NCI-H446 (cell line): ENCODE data around the gene FAM227A.
"Not testable (repeated sequence)": the region's sequence is repeated elsewhere in the genome, so short reads cannot be mapped to it uniquely, and the experiment has no call there.

Source experiments
- DNase-seq, 2 experiments: peaks; one replicate each; lab custom pipeline; 2025; lab: John Stamatoyannopoulos, UW

The FAM227A gene

DNA sequence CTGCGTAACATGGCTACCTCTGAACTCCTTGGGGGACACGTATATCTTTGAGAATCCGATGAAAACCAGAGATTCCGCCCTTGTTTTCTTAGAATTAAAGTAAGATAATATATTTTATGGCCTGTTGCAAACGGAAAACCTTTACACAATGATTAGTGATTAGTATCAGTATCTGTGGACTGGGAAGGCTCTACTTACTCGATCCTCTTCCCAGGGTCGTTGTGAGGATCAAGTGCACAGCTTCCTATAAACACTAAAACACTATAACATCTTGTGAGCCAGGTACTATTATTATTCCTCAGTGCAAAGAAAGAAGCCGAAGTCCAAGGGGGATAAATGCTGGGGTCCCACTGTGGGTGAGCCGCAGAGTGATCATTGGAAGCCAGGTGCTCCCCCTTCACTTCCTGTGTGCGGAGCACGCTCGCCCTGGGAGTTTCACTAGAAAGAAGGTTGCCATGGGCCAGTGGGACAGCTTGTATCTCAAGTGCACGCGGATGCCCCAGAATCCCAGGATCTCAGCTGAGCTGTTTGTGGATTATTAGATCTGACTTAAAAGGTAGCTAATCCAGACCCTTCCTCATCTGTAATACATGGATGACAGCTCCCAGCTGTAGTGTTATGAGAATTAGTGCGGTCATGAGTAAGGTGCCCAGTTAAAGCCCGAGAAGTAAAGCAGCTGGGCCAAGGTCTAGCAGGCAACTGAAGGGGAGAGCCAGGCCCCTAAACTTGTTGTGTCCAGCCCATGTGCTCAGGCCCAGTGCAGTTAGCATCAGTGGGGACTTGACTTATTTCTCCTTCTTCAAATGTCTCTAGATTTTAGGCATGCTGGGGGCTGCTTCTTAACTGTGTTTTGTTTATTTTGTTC, 1.1 kb upstream of the FAM227A start:
- no peak for DNase-seq

DNA sequence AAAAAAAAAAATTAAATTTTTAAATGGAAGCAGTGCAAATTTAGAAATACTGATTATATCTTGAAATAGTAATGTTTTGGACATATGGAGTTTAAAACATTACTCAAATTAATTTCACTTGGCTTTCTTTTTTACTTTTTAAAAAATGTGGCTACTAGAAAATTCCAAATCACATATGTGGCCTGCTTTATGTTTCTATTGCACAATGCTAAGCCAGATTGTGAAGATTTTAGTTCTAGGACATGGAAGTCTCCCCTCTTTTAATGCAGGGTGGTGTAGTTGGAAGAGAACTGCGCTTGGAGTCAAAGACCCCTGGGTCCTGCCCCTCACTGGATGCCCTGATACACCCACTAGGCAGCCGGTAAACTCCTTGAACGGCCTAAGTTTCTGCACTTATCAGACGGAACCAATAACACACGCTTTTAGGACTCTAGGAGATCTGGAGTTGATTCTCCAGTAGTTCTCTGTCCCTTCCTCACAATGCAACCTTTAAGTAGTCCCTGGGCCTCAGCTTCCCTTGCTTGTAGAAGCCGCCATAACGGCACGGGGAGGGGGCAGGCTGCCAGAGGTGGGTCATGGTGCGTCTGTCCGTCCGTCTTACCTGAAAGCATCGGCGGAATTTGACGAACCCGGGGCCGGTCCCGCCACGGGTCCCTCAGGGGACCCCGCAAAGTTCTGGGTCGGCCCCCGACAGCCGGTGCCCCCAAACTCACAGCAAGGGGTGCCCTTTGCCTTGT, 505 bp downstream of the FAM227A start:
- no peak for DNase-seq

DNA sequence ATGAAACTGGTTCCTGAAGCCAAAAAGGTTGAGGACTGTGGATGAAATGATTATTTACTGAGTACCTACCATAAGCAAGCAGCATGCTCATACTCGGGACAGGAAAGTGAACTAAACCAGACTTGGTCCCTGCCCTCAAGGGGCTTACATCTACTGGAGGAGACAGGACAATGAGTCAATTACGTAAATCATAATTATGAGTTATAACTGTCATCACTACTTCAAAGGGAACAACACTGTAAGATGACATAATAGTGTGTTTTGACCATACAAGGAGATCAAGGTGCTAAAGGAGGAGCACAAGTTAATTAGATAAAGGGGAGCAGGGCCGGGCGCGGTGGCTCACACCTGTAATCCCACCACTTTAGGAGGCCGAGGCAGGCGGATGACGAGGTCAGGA, 2.5 kb downstream of the FAM227A start:
- no peak for DNase-seq

DNA sequence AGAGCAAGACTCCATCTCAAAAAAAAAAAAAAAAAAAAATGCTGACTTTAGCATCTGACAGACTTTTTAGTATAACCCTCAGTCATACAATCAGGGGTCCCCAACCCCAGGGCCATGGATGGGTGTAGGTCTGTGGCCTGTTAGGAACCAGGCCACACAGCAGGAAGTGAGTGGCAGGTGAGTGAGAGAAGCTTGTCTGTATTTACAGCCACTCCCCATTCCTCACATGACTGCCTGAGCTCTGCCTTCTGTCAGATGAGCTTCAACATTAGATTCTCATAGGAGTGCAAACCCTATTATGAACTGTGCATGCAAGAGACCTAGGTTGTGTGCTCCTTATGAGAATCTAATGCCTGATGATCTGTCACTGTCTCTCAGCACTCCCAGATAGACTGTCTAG, 3.3 kb downstream of the FAM227A start:
- DNase-seq, result no peak

DNA sequence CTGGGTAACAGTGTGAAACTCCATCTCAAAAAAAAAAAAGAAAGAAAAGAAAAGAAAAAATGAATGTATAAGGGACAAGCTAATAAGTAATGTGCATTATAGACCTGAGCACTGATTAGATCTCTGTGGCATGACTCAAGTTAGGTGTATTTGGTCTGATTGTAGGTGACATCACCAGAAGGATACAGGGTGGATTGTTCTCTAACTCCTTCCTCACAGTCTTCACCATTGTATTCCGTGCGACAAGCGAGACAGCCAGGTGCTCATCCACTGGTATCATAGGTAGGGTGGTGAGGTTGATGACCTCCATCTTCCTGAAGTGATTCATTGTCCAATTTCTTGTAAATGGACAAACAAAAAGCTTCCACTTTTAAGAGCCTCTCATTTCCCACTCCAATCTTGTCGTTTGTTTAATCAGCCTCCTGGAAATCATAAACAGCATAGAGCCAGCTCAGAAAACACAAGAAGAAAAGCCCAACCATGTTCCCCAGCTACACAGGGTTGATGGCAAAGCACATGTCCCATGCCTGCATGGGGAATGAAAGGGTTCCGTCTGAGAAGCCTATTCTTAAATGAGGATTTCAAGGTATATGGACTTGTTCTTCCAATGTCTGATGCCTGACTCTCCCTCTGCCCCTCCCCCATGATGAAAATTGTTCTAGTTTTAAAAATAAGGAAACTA, 6.2 kb downstream of the FAM227A start:
- no peak for DNase-seq

DNA sequence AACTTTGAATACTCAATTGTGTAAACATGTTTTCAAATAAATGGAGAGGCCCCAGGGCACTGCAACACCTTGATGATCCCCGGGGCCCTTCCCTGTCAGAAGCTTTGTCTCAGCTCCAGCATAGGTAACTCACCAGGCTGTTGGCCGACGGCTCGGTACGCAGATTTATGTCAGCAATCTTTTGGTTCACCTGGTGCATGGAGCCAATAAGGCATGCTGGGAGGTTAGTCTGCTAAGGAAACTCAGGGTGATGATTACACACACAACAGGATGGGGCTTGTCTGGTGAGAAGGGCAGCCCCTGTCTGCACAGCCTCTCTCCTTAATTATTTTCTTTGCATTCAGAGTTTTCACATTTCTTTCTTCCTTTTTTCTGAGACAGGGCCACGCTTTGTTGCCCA, 10.8 kb downstream of the FAM227A start:
- DNase-seq, result no peak

DNA sequence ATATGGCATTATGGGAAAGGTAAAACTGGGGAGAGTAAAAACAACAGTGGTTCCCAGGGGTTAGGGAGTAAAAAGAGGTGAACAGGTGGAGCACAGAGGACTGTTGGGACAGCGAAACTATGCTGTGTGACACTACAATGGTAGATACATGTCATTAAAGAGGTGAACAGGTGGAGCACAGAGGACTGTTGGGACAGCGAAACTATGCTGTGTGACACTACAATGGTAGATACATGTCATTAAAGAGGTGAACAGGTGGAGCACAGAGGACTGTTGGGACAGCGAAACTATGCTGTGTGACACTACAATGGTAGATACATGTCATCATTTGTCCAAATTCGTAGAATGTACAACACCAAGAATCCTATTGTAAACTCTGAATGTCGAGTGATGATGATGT, 11.9 kb downstream of the FAM227A start:
- not testable (repeated sequence) for DNase-seq

DNA sequence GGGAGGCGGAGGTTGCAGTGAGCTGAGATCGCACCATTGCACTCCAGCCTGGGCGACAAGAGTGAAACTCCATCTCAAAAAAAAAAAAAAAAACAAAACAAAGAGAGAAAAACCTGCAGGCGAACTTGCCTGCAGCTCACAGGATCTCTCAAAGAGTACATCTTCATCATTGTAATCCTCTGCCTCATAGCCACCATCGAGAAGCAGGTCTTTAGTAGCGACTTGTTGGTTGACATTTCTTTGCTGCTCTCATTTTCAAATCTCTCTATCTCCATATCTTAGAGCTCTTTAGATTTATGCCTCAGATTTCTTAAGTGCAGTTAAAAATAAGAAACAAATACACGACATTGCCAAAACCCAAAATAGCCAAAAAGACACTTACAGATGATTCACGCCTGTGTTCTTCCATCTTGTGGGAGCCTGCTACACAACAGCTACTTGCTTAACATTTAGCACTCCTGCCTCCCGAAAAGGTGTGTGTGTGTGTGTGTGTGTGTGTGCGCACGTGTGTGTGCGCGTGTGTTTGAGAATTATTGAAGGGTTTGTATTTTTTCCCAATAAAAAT, 14.6 kb downstream of the FAM227A start:
- DNase-seq, result no peak

DNA sequence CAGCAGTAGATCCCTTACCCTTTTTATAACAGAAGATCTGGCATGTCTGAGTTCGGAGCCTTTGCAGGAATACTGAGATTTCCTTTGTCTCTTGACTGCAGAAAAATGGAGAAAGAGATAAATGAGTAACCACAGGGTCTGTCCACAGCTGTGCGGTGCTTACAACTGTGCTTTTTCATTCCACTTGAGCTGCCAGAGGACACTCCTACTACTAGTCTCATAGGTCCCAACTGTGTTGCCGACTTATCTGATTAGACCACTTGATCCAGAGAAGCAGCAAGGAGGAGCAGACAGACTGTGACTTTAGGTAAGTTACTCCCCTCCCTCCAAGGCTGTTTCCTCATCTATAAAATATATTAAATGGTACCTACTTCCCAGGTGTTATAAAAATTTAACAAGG, 17.5 kb downstream of the FAM227A start:
- no peak for DNase-seq

DNA sequence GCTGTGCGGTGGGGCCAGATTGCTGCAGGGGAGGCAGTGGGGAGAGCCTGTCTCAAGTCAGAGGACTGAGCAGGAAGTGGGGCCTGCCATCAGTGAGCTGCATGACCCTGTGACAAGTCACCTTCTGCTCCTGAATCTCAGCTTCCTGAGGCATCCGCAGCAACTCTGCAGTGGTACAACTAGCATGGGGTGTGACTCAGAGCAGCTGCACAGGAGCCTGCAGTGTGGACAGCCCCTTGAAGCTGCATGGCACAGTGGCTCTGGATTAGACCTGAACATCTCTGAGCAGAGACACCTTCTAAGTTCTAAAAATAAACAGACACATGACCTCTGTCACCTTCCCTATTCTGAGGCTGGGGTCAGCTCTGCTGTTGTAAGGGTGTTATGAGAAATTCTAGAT, 18.0 kb downstream of the FAM227A start:
- no peak for DNase-seq

DNA sequence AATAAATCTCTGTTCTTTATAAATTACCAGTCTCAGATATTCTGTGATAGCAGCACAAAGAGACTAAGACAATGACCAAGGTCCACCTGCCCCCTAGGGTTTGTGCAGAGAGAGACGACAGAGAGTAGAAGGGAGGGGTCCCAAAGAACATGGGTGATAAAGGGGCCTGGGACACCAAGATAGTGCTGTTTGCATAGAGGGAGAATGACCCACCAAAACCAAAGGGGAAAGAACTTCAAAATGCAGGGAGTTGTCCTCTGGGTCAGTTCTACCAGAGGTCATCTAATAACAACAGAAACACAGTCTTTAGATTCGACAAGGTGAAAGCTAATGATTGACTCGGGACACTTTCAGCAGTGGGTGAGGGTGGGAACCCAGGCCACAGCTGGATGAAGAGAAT, 23.7 kb downstream of the FAM227A start:
- no peak for DNase-seq

DNA sequence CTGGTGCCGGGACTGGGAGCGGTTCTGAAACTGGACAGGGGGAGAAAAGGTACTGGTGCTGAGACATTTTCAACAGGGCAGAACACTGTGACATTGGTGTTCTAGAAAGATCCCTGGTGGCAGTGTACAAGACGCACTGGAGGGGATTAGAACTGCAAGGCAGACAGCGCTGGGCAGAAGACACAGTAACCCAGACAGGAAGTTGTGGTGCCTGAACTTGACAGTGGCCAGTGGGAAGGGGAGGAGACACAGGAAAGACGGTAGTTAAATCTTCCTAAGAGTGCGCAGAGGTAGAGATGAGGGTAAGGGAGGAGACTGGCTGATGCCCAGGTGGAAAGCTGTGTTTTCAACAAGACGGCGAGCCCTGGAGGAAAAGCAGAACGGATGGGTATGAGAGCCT, 24.5 kb downstream of the FAM227A start:
- DNase-seq, result no peak

DNA sequence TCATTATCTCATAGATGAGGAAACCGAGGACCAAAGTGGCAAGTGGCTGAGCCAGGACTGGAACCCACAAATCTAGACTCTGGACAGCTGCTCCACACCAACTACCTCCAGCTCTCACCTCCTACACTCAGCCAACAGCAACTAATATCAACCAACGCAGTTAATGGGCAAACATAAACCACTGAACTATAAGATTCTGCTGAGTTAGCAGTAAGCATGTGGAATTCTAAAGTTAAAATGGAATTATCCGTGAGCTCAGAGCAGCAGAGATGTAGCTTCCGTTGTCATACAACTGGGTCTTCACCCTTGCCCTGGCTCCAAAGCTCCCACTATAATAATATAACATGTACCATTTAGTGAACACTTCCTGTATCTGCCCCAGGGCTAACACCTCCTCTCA, 27.1 kb downstream of the FAM227A start:
- DNase-seq, result no peak

DNA sequence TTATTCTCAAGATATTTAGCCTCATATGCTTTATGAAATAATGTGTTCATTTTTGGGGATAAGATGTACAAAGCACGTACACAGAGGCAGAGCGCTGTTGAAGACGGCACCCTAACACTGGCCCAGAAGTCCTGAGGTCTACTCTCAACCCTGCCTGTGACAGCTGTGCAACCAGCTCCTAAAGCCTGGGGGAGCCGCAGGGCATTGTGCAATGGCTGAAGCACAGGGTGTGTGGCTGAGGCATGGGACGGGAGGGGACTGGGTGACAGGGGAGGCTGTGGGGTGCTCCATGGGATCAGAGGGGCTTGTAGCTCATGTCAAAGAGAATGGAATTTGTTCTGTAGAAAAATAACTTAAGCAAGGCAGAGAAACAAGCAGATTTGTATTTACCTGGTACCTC, 27.7 kb downstream of the FAM227A start:
- DNase-seq, result no peak

DNA sequence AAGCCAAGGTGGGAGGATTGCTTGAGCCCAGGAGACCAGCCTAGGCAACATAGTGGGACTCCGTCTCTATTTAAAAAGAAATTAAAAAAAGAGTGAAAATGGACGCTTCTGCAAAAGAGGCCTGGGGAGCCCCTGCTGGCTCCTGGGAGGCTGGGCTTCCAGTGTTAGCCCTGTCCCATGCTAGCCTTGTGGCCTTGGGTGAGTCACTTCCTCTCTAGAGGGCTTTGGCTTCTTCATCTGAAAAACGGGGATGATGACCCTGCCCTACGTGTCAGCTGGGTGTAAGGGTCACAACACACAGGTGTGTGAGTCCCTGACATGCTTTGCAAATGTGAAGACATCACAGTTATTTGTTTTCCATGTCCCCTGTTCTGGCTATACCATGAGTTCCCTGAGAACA, 32.8 kb downstream of the FAM227A start:
- DNase-seq, result no peak

DNA sequence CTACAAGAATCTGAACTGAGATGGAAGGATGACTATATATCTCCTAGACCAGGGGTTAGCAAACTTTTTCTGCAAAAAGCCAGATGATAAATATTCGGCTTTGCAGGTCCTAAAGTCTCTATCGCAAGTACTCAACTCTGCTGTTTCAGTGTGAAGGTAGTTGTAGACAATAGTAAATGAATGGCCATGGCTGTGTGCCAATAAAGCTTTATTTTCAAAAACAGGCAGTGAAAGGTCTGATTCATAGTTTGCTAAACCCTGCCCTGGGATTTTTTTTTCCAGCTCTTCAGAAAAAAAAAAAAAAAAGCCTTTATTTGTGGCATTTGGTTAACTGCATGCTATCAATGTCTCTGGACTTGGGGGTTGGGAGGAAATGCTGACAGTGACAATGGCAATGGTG, 37.5 kb downstream of the FAM227A start:
- no peak for DNase-seq

DNA sequence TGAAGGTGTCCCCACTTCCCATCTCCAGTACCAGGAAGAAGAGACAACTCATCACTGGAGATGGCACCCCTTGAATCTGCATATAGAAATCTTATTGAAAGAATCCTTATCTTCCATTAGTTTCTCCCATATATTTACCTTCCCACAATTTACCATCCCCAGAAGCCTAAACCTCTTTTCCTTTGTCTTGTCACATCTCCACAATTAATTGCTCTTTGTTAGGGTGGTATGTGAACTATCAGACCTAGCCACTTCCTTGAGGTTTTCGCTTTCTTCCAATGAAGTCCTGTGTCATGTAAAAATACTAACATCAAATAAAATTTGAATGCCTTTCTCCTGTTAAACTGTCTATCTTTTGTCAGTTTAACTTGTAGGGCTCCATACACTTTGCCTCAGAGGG, 37.9 kb downstream of the FAM227A start:
- DNase-seq, result no peak

DNA sequence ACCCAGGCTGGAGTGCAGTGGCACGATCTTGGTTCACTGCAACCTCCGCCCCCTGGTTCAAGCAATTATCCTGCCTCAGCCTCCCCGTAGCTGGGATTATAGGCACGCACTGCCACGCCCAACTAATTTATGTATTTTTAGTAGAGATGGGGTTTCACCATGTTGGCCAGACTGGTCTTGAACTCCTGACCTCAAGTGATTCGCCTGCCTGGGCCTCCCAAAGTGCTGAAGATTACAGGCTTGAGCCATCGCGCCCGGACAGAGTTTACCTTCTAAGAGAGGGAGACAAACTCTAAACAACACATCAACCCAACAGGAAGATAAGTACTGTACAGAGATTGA, 41.2 kb downstream of the FAM227A start:
- DNase-seq, result not testable (repeated sequence)

DNA sequence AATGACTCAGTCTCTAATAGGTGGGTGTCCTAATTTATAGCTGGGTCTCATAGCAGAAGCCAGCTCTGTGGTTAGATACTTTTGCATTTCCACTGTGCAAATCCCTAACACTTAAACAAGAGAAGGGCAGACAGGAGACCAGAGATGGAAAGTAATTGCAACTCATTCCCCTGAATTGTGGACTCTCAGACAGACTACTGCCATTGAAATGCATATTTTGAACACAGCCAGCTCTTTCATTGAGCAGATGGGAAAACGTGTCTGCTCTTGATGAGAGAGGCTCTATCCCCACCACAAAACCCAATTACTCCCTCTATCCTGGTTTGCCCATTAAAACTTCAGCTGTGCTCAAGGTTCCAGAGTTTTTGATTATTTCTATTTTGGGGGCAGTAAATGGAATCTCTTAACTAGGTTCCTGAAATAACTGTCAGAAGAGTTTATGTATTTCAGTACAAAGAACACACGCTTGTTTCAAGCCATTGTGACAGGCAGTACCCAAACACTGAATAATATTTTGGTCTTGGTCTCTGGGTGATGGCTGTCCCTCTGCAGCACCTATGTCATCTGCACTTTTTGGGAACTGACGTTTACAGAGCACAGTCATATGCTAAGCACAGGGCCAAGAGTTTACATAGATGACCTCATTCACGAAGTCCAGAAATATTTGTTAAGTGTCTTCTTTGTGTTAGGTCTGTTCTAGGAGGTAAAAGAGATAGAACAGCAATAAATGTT, 41.7 kb downstream of the FAM227A start:
- DNase-seq, result no peak

DNA sequence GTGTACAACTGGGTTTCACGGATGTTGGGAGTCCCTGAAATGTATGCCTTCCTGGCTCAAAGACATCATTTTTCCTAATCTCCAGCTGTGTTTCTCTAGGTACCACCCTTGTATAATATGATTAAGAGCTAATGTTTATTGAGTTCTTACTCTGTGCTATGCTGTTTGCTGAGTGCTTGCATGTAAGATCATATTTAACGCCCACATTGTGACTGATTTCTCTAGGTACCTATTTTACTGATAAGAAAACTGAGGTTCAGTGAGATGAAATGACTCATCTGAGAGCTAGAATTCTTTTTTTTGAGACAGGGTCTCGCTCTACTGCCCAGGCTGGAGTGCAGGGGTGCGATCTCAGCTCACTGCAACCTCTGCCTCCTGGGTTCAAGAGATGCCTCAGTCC, 42.6 kb downstream of the FAM227A start:
- no peak for DNase-seq

DNA sequence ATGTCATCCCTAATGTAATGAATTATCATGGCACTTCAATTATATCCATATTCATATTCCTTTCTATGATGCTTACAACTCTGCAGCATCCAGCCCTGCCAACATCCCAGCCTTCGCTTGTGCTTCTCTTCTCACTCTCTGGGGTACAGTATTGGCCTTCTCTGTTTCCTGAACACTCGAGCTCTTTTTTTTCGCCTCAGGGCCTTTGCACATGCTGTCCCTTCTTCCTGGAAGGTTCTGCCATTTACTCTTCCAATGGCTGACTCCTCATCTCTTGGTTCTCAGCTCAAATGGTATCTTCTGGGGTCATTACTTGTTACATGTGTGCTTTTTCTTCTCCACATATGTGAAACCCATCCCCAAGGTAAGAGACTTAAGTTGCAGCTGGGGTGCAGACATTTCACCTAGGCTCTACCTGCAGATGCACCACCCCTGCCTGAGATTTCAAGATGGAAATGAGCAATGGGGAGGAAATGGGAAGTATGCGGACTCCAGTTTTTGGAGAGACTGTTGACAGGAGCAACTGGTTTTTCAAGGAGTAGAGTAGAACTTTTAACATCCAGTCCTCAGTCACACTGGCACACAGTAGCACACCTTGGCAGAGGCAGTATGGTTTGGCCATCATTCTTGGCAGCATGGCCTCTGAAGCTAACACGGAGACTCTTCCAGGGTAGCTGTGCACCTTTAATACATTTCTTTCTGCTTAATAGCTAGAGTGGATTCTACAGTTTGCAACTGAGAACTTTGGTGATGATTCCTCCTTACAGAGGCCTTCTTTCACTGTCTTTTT, 43.8 kb downstream of the FAM227A start:
- DNase-seq, result no peak
